Progenitor cell of endocrine pancreas (in vitro differentiated cells): Measurements from ENCODE around the gene TAP2. TPM values are rescaled to one million over a fixed set of nuclear protein-coding genes. Genes with fewer than 3 reads are reported as not detected.
A peak's percentile ranks its signal among the peaks of the same experiment; 100 is the strongest.

ENCODE experiments used
- DNase-seq: peaks from one replicate; pipeline ENCODE4 v3.0.0; 2021; ENCODE audit warnings: low spot score; ENCODE audit not compliant: unreplicated experiment
- H3K27ac Mint-ChIP-seq: 2 replicates; pipeline ENCODE4 v1.8.0; 2021; ENCODE audit warnings: mild to moderate bottlenecking, moderate library complexity, mixed read lengths
- H3K27me3 Mint-ChIP-seq: 2 replicates; pipeline ENCODE4 v1.8.0; 2021; ENCODE audit warnings: mixed read lengths
- H3K36me3 Mint-ChIP-seq: 2 replicates; pipeline ENCODE4 v1.8.0; 2022; ENCODE audit warnings: mixed read lengths; ENCODE audit not compliant: insufficient read depth
- H3K4me1 Mint-ChIP-seq: 2 replicates; pipeline ENCODE4 v1.8.0; 2021; ENCODE audit warnings: low read depth, mixed read lengths
- H3K4me3 Mint-ChIP-seq: 2 replicates; pipeline ENCODE4 v1.8.0; 2021; ENCODE audit warnings: low read depth, mild to moderate bottlenecking, moderate library complexity, mixed read lengths
- H3K9me3 Mint-ChIP-seq: 2 replicates; pipeline ENCODE4 v1.8.0; 2021; ENCODE audit warnings: low read depth, mixed read lengths
- CTCF ChIP-seq: fragments of 200-600 bp; sonication (generic); IDR thresholded peaks from one replicate; pipeline ENCODE4 v1.5.0; 2021; ENCODE audit warnings: antibody characterized with exemption, mild to moderate bottlenecking; ENCODE audit not compliant: unreplicated experiment
- total RNA-seq: library from RNA; stranded (reverse); gene quantifications from 2 replicates; pipeline ENCODE4 v1.2.1, GENCODE V29; 2021

The TAP2 gene
- total RNA-seq, 1 donor from 2014 or later: 5.1 TPM

DNA sequence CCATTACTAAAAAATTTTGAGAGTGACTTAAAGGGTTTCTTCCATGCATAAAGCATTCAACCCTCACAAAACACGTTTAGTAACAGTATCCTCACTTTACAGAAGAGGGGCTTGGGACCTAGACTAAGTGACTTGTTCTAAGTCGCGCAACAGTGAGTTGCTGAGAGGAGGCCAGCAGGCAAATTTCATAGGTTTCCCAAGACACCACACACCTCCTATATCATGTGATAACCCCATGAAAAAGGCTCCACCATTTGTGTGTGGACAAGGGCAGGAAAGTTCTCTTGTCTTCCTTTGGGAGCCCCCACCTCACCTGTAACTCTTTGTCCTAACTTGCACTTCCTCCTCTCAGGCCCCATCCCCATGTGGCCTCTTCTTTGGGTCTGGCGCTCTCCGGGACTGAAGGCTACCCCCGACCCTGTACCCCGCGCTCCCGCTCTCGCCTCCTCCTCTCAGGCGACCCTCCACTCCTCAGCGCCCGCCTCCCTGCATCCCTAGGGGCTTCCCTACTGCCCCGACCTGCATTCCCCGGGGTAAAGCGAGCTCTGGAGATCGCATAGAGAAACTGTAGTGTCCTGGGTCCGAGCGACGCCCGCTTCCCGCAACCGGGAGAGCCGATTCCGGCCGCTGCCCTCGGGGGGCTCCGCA, 4.9 kb upstream of the TAP2 start:
- Mint-ChIP-seq H3K27me3 (peaks cover 83% of the 10 kb centered on the region), H3K36me3 (no peaks in the 10 kb centered on the region), H3K4me1 (peaks cover 8% of the 10 kb centered on the region), H3K4me3 (peak overlapping the region; percentile 79), H3K27ac (no peak overlapping the region), H3K9me3 (no peaks in the 10 kb centered on the region)
- DNase-seq: no peak
- TF ChIP-seq CTCF: no peak

- TF ChIP-seq CTCF: no peak
- no peak for DNase-seq
- H3K4me3 Mint-ChIP-seq: no peak overlapping the region
- peaks cover 8% of the 10 kb centered on the region for H3K4me1 Mint-ChIP-seq
- peaks cover 76% of the 10 kb centered on the region for H3K27me3 Mint-ChIP-seq
- no peak overlapping the region for H3K27ac Mint-ChIP-seq
- no peaks in the 10 kb centered on the region for H3K9me3 Mint-ChIP-seq
- H3K36me3 Mint-ChIP-seq: no peaks in the 10 kb centered on the region
These were observed 4.2 kb upstream of the TAP2 start for GRCh38 chr6:32842690-32843089.

GRCh38 chr6:32842021-32842650, 3.6 kb upstream of the TAP2 start:
- Mint-ChIP-seq H3K27me3 (peaks cover 75% of the 10 kb centered on the region), H3K9me3 (no peaks in the 10 kb centered on the region), H3K4me1 (peaks cover 13% of the 10 kb centered on the region), H3K36me3 (no peaks in the 10 kb centered on the region), H3K27ac (no peak overlapping the region), H3K4me3 (no peak overlapping the region)
- DNase-seq: no peak
- TF ChIP-seq CTCF: no peak

GRCh38 chr6:32840604-32841246, 2.2 kb upstream of the TAP2 start:
- no peak overlapping the region for H3K27ac Mint-ChIP-seq
- H3K27me3 Mint-ChIP-seq: peaks cover 75% of the 10 kb centered on the region
- H3K4me1 Mint-ChIP-seq: peaks cover 17% of the 10 kb centered on the region
- DNase-seq: no peak
- TF ChIP-seq CTCF: no peak
- no peaks in the 10 kb centered on the region for H3K36me3 Mint-ChIP-seq
- no peaks in the 10 kb centered on the region for H3K9me3 Mint-ChIP-seq
- H3K4me3 Mint-ChIP-seq: no peak overlapping the region

DNA sequence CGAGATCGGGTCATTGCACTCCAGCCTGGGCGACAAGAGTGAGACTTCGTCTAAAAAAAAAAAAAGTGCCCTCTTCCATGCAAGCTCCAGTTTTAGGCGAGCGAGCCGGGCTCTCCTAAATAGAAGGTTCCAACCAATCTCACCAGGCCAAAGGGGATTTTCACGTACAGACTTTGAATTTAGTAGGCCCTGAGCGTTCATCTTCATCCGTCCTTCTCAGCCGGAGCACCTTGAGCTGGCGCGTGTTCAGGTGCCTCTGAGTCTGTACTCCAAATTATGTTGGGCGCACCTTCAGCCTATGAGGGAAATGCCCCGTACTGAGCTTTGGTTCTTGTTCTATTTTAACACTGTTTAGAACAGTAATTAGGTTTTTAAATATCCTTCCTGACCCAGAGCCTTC, 817 bp upstream of the TAP2 start:
- Mint-ChIP-seq H3K27me3 (peaks cover 72% of the 10 kb centered on the region), H3K36me3 (no peaks in the 10 kb centered on the region), H3K27ac (no peak overlapping the region), H3K4me1 (peaks cover 14% of the 10 kb centered on the region), H3K9me3 (no peaks in the 10 kb centered on the region), H3K4me3 (no peak overlapping the region)
- no peak for DNase-seq
- no peak for TF ChIP-seq CTCF
